LNCaP clone FGC (cell line): ENCODE results near the gene IL17D.
A peak's percentile ranks its signal among the peaks of the same experiment; 100 is the strongest.

Experiments
- DNase-seq: peaks from one replicate; pipeline ENCODE4 v3.0.0-alpha.2; 2011; ENCODE audit warnings: low read depth
- H3K4me3 ChIP-seq: 2 replicates; pipeline ENCODE4 v1.5.1; 2011; ENCODE audit warnings: mild to moderate bottlenecking, low read depth, low read length, control low read depth
- TF ChIP-seq, protein P1 (sequence below): IDR thresholded peaks from 2 replicates; pipeline ENCODE4 v1.5.1; 2012; ENCODE audit warnings: mild to moderate bottlenecking; ENCODE audit not compliant: control insufficient read depth, insufficient read depth; ENCODE audit errors: extremely low read depth

Gene IL17D

DNA sequence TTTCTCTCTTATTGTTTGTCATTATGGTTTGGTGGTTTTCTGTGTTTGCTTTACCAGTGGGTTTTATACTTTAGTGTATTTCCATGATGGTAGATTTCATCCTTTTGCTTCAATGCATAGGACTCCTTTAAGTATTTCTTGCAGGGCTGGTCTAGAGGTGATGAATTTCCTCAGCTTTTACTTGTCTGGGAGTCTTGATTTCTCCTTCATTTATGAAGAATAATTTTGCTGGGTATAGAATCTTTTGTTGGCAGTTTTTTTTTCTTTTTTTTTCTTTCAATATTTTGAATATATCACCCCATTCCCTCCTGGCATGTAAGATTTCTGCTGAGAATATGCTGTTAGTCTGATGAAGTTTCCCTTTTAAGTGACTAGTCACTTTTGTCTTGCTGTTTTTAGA is 50.5 kb downstream of the IL17D start:
- no peak overlapping the region for H3K4me3 ChIP-seq

DNA sequence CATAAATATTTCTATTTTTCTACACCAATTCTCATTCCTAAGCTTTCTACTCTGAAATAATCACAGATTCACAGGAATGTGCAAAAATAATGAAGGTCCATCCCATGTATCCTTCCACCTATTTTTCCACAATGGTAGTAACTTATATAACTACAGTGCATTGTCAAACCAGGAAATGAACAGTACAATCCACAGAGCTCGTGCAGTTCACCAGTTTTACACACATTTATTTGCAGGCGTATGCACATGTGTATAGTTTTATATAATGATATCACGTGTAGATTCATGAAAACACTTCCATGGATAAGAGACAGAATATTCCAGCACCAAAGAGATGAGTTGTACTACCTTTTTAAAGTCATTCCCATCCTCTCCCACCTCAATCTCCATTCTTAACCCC is 57.4 kb downstream of the IL17D start:
- no peak for DNase-seq
- TF ChIP-seq, protein P1, sequence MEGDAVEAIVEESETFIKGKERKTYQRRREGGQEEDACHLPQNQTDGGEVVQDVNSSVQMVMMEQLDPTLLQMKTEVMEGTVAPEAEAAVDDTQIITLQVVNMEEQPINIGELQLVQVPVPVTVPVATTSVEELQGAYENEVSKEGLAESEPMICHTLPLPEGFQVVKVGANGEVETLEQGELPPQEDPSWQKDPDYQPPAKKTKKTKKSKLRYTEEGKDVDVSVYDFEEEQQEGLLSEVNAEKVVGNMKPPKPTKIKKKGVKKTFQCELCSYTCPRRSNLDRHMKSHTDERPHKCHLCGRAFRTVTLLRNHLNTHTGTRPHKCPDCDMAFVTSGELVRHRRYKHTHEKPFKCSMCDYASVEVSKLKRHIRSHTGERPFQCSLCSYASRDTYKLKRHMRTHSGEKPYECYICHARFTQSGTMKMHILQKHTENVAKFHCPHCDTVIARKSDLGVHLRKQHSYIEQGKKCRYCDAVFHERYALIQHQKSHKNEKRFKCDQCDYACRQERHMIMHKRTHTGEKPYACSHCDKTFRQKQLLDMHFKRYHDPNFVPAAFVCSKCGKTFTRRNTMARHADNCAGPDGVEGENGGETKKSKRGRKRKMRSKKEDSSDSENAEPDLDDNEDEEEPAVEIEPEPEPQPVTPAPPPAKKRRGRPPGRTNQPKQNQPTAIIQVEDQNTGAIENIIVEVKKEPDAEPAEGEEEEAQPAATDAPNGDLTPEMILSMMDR = no peak
- H3K4me3 ChIP-seq = no peak overlapping the region

More for the DNA sequence above, 50.5 kb downstream of the IL17D start:
- TF ChIP-seq, protein P1 = no peak
- no peak for DNase-seq

GRCh38 chr13:20767309-20767943 is 63.9 kb downstream of the IL17D start:
- TF ChIP-seq, protein P1 = no peak
- no peak for DNase-seq
- no peak overlapping the region for H3K4me3 ChIP-seq

- TF ChIP-seq, protein P1 = no peak
- peak; percentile 68 for DNase-seq
- peak overlapping the region; percentile 26 for H3K4me3 ChIP-seq
Observed at GRCh38 chr13:20769091-20769490, 65.6 kb downstream of the IL17D start.

GRCh38 chr13:20769834-20770233 is 66.3 kb downstream of the IL17D start:
- no peak for DNase-seq
- TF ChIP-seq, protein P1 = no peak
- H3K4me3 ChIP-seq = no peak overlapping the region
